ENCODE data around the gene SGF29.

DNA sequence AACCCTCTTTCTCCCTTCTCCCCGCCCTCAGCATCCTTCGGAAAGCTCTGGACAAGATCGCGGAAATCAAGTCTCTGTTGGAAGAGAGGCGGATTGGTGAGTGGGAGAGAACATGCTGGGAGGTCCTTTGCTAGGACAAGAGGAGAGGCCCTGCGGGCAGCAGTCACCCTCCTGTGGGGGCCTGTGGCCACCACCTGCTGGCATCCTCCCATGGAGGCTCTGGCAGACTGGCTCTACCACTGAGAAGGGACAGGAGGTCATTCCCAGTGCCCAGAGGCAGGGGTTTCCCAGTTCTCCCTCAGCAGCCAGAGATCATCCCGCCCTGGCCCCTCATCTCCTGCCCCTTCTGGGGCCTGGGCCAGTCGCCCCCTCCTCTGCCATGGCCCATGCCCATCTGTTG lies 35.3 kb downstream of the SGF29 start:
- TF ChIP-seq, protein P1, sequence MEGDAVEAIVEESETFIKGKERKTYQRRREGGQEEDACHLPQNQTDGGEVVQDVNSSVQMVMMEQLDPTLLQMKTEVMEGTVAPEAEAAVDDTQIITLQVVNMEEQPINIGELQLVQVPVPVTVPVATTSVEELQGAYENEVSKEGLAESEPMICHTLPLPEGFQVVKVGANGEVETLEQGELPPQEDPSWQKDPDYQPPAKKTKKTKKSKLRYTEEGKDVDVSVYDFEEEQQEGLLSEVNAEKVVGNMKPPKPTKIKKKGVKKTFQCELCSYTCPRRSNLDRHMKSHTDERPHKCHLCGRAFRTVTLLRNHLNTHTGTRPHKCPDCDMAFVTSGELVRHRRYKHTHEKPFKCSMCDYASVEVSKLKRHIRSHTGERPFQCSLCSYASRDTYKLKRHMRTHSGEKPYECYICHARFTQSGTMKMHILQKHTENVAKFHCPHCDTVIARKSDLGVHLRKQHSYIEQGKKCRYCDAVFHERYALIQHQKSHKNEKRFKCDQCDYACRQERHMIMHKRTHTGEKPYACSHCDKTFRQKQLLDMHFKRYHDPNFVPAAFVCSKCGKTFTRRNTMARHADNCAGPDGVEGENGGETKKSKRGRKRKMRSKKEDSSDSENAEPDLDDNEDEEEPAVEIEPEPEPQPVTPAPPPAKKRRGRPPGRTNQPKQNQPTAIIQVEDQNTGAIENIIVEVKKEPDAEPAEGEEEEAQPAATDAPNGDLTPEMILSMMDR (IDR thresholded peaks at IDR 0.05 in 4 of 5, conservative IDR thresholded peaks at IDR 0.05 in 1 of 5), result no peak
- no peak for TF ChIP-seq POLR2A (IDR thresholded peaks at IDR 0.05)

Measured in gastrocnemius medialis (tissue), 4 donors.